Hepatocyte (in vitro differentiated cells): ENCODE results near the gene RPUSD2. TPM values are rescaled to one million over a fixed set of nuclear protein-coding genes. Genes with fewer than 3 reads are reported as not detected.

Source experiments
- DNase-seq: peaks from one replicate; pipeline ENCODE4 v3.0.0-alpha.2; 2016; ENCODE audit warnings: low spot score
- H2AFZ ChIP-seq: fragments of 200-600 bp; sonication (generic); 2 replicates; pipeline ENCODE4 v1.6.0; 2016; ENCODE audit warnings: antibody characterized with exemption, mild to moderate bottlenecking
- H3K27ac ChIP-seq: fragments of 200-600 bp; sonication (generic); 2 replicates; pipeline ENCODE4 v1.5.1; 2016; ENCODE audit warnings: mild to moderate bottlenecking
- H3K27me3 ChIP-seq: fragments of 200-600 bp; sonication (generic); 2 replicates; pipeline ENCODE4 v1.6.1; 2016
- H3K36me3 ChIP-seq: fragments of 200-600 bp; sonication (generic); replicated peaks from 2 replicates; pipeline ENCODE4 v1.5.1; 2016; ENCODE audit warnings: low read depth; ENCODE audit not compliant: insufficient read depth
- H3K4me1 ChIP-seq: fragments of 200-600 bp; sonication (generic); 2 replicates; pipeline ENCODE4 v1.5.1; 2016; ENCODE audit warnings: mild to moderate bottlenecking, moderate library complexity; ENCODE audit not compliant: insufficient read depth
- H3K4me2 ChIP-seq: fragments of 200-600 bp; sonication (generic); 2 replicates; pipeline ENCODE4 v1.6.0; 2016
- H3K4me3 ChIP-seq: fragments of 200-600 bp; sonication (generic); 2 replicates; pipeline ENCODE4 v1.5.1; 2016; ENCODE audit warnings: mild to moderate bottlenecking
- H3K79me2 ChIP-seq: fragments of 200-600 bp; sonication (generic); 2 replicates; pipeline ENCODE4 v1.6.0; 2017; ENCODE audit warnings: mild to moderate bottlenecking
- H3K9me2 ChIP-seq: fragments of 200-600 bp; sonication (generic); replicated peaks from 2 replicates; pipeline ENCODE4 v1.6.0; 2017; ENCODE audit warnings: mild to moderate bottlenecking; ENCODE audit not compliant: insufficient read depth
- H3K9me3 ChIP-seq: fragments of 200-600 bp; sonication (generic); 2 replicates; pipeline ENCODE4 v1.5.1; 2016; ENCODE audit warnings: low read depth, mild to moderate bottlenecking
- H4K20me1 ChIP-seq: fragments of 200-600 bp; sonication (generic); 2 replicates; pipeline ENCODE4 v1.6.0; 2016; ENCODE audit warnings: mild to moderate bottlenecking; ENCODE audit not compliant: insufficient read depth, poor library complexity, severe bottlenecking
- EZH2 ChIP-seq: fragments of 200-600 bp; sonication (generic); IDR thresholded peaks from 2 replicates; pipeline ENCODE4 v1.6.1; 2016; ENCODE audit warnings: antibody characterized with exemption, mild to moderate bottlenecking, borderline replicate concordance
- EZH2phosphoT487 ChIP-seq: fragments of 200-600 bp; sonication (generic); IDR thresholded peaks from one replicate; pipeline ENCODE4 v1.6.1; 2018; ENCODE audit warnings: antibody characterized with exemption, mild to moderate bottlenecking, low read depth, moderate library complexity; ENCODE audit not compliant: unreplicated experiment, severe bottlenecking
- WGBS: methylation state at CpG from one replicate; pipeline ENCODE4 v1.1.6; 2016; ENCODE audit warnings: low lambda C conversion rate; ENCODE audit errors: missing lambda C conversion rate; 5-methylcytosine and 5-hydroxymethylcytosine counted together
- polyA plus RNA-seq: library from polyadenylated mRNA; unstranded; fragments of >200 nt; fragmentation: Nextera tagmentation; extraction: Ambion mirVana; gene quantifications from 2 replicates; pipeline ENCODE4 v1.2.1, GENCODE V29; 2016
- small RNA-seq: library from RNA; depleted of rRNA; stranded (forward); fragments of <200 nt; gene quantifications from one replicate; pipeline ENCODE3, GENCODE V24; 2014
- total RNA-seq: library from RNA; depleted of rRNA; stranded (reverse); fragments of >200 nt; gene quantifications from 2 replicates; pipeline ENCODE4 v1.2.3, GENCODE V29; 2014
- TF ChIP-seq, protein P1 (sequence below): fragments of 200-600 bp; sonication (generic); IDR thresholded peaks from 2 replicates; pipeline ENCODE4 v1.5.1; 2016; ENCODE audit warnings: antibody characterized with exemption, mild to moderate bottlenecking; ENCODE audit not compliant: poor library complexity

RPUSD2 gene
- total and polyA plus RNA-seq, 2 experiments from 2014 or later = 8.6 to 11.5 TPM

GRCh38 chr15:40618906-40619305, 49.8 kb downstream of the RPUSD2 start:
- Histone ChIP-seq H2AFZ (no peak overlapping the region), H3K4me2 (no peak overlapping the region), H3K79me2 (no peaks in the 10 kb centered on the region), H3K4me1 (no peaks in the 10 kb centered on the region), H3K9me2 (no peaks in the 10 kb centered on the region), H3K4me3 (no peak overlapping the region), H4K20me1 (no peaks in the 10 kb centered on the region), H3K36me3 (no peaks in the 10 kb centered on the region), H3K27me3 (no peaks in the 10 kb centered on the region), H3K27ac (no peak overlapping the region), H3K9me3 (no peaks in the 10 kb centered on the region)
- no peak for TF ChIP-seq EZH2phosphoT487
- no peak for TF ChIP-seq EZH2
- TF ChIP-seq, protein P1, sequence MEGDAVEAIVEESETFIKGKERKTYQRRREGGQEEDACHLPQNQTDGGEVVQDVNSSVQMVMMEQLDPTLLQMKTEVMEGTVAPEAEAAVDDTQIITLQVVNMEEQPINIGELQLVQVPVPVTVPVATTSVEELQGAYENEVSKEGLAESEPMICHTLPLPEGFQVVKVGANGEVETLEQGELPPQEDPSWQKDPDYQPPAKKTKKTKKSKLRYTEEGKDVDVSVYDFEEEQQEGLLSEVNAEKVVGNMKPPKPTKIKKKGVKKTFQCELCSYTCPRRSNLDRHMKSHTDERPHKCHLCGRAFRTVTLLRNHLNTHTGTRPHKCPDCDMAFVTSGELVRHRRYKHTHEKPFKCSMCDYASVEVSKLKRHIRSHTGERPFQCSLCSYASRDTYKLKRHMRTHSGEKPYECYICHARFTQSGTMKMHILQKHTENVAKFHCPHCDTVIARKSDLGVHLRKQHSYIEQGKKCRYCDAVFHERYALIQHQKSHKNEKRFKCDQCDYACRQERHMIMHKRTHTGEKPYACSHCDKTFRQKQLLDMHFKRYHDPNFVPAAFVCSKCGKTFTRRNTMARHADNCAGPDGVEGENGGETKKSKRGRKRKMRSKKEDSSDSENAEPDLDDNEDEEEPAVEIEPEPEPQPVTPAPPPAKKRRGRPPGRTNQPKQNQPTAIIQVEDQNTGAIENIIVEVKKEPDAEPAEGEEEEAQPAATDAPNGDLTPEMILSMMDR = no peak
- no peak for DNase-seq

DNA sequence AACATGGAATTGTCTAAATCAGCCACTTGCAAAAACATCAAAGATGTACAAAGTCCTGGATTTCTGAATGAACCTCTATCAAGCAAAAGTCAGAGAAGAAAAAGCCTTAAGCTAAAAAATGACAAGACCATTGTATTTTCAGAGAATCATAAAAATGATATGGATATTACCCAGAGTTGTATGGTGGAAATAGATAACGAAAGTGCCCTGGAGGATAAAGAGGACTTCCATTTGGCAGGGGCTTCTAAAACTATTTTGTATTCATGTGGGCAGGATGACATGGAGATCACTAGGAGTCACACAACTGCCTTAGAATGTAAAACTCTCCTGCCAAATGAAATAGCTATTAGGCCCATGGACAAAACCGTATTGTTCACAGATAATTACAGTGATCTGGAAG, 54.3 kb downstream of the RPUSD2 start:
- no peaks in the 10 kb centered on the region for H3K79me2 ChIP-seq
- H3K9me2 ChIP-seq = no peaks in the 10 kb centered on the region
- no peak overlapping the region for H3K4me3 ChIP-seq
- TF ChIP-seq EZH2 (no peak), EZH2phosphoT487 (no peak)
- TF ChIP-seq, protein P1 = no peak
- H3K9me3 ChIP-seq = no peaks in the 10 kb centered on the region
- no peaks in the 10 kb centered on the region for H3K36me3 ChIP-seq
- H3K27ac ChIP-seq = no peak overlapping the region
- no peaks in the 10 kb centered on the region for H4K20me1 ChIP-seq
- 86% methylated on average over 2 of the region's 2 CpGs for WGBS
- H3K4me1 ChIP-seq = no peaks in the 10 kb centered on the region
- H2AFZ ChIP-seq = no peak overlapping the region
- H3K27me3 ChIP-seq = no peaks in the 10 kb centered on the region
- H3K4me2 ChIP-seq = no peak overlapping the region
- no peak for DNase-seq

Small RNA genes within 50 kb of the gene (small RNA-seq; reads per million reads assigned to genes)
- gene RF00017 (not detected), gene RN7SL376P (not detected), gene RNU6-516P (not detected)

Other genes with a start within 250 kb of the RPUSD2 start
- 13.7 and 14.4 TPM in 2 replicates for gene INAFM2, start 245.6 kb upstream of the RPUSD2 start, total RNA-seq
- 17.4 and 19.5 TPM in 2 replicates for gene INAFM2, start 245.6 kb upstream of the RPUSD2 start, polyA plus RNA-seq
- gene CCDC9B, start 228.4 kb upstream of the RPUSD2 start, total RNA-seq = 1.8 and 4.0 TPM in 2 replicates
- 5.3 and 7.6 TPM in 2 replicates for gene CCDC9B, start 228.4 kb upstream of the RPUSD2 start, polyA plus RNA-seq
- 49.8 and 76.1 TPM in 2 replicates for gene PHGR1, start 218.3 kb upstream of the RPUSD2 start, total RNA-seq
- gene PHGR1, start 218.3 kb upstream of the RPUSD2 start, polyA plus RNA-seq = 207 and 222 TPM in 2 replicates
- gene DISP2, start 211.1 kb upstream of the RPUSD2 start, total RNA-seq = 0.12 and 1.0 TPM in 2 replicates
- 0.93 and 1.5 TPM in 2 replicates for gene DISP2, start 211.1 kb upstream of the RPUSD2 start, polyA plus RNA-seq
- gene KNSTRN, start 186.6 kb upstream of the RPUSD2 start, total RNA-seq = 22.9 and 24.0 TPM in 2 replicates
- gene KNSTRN, start 186.6 kb upstream of the RPUSD2 start, polyA plus RNA-seq = 14.0 and 14.9 TPM in 2 replicates
- gene IVD, start 163.5 kb upstream of the RPUSD2 start, total RNA-seq = 27.1 and 31.5 TPM in 2 replicates
- gene IVD, start 163.5 kb upstream of the RPUSD2 start, polyA plus RNA-seq = 56.6 and 71.6 TPM in 2 replicates
- 10.6 and 17.2 TPM in 2 replicates for gene BAHD1, start 128.3 kb upstream of the RPUSD2 start, total RNA-seq
- 12.3 and 13.9 TPM in 2 replicates for gene BAHD1, start 128.3 kb upstream of the RPUSD2 start, polyA plus RNA-seq
- gene CHST14, start 98.3 kb upstream of the RPUSD2 start, total RNA-seq = 15.2 and 16.6 TPM in 2 replicates
- 15.7 and 16.8 TPM in 2 replicates for gene CHST14, start 98.3 kb upstream of the RPUSD2 start, polyA plus RNA-seq
- gene CCDC32, start 4.3 kb upstream of the RPUSD2 start, total RNA-seq = 25.7 and 50.8 TPM in 2 replicates
- gene CCDC32, start 4.3 kb upstream of the RPUSD2 start, polyA plus RNA-seq = 15.1 and 30.9 TPM in 2 replicates
- 10.0 and 15.7 TPM in 2 replicates for gene KNL1, start 24.9 kb downstream of the RPUSD2 start, total RNA-seq
- 2.9 and 3.0 TPM in 2 replicates for gene KNL1, start 24.9 kb downstream of the RPUSD2 start, polyA plus RNA-seq
- gene RAD51, start 125.9 kb downstream of the RPUSD2 start, total RNA-seq = 2.0 and 5.0 TPM in 2 replicates
- gene RAD51, start 125.9 kb downstream of the RPUSD2 start, polyA plus RNA-seq = 4.9 and 5.9 TPM in 2 replicates
- 23.0 and 26.0 TPM in 2 replicates for gene RMDN3, start 186.0 kb downstream of the RPUSD2 start, total RNA-seq
- gene RMDN3, start 186.0 kb downstream of the RPUSD2 start, polyA plus RNA-seq = 39.0 and 46.8 TPM in 2 replicates
- 97.2 and 105 TPM in 2 replicates for gene GCHFR, start 194.8 kb downstream of the RPUSD2 start, total RNA-seq
- 165 and 213 TPM in 2 replicates for gene GCHFR, start 194.8 kb downstream of the RPUSD2 start, polyA plus RNA-seq
- gene C15orf62, start 200.7 kb downstream of the RPUSD2 start, total RNA-seq = 0.43 and 2.6 TPM in 2 replicates
- 0.77 and 0.97 TPM in 2 replicates for gene C15orf62, start 200.7 kb downstream of the RPUSD2 start, polyA plus RNA-seq
- gene ZFYVE19, start 237.8 kb downstream of the RPUSD2 start, total RNA-seq = 25.6 and 26.4 TPM in 2 replicates
- gene ZFYVE19, start 237.8 kb downstream of the RPUSD2 start, polyA plus RNA-seq = 23.8 and 25.4 TPM in 2 replicates
- 18.3 and 36.5 TPM in 2 replicates for gene DNAJC17, start 238.2 kb downstream of the RPUSD2 start, total RNA-seq
- gene DNAJC17, start 238.2 kb downstream of the RPUSD2 start, polyA plus RNA-seq = 53.9 and 59.2 TPM in 2 replicates